ENCODE results near the gene LCNL1. TPM values are rescaled to one million over a fixed set of nuclear protein-coding genes. Genes with fewer than 3 reads are reported as not detected.

Gene LCNL1
- total and polyA plus RNA-seq, 4 donors = 0.01 to 0.08 TPM; not detected in 2

GRCh38 chr9:136940526-136941230 lies 42.1 kb upstream of the LCNL1 start:
- Histone ChIP-seq H3K36me3 (ENCODE audit: control insufficient read depth in 4 of 4, insufficient read depth in 3 of 4, low read depth in 1 of 4, low read length in 3 of 4) (peaks cover 0 to 14% (median 9%) of the 10 kb centered on the region in 4 donors), H3K27me3 (ENCODE audit: control insufficient read depth in 4 of 4, insufficient read depth in 4 of 4, low read length in 3 of 4) (no peaks in the 10 kb centered on the region), H3K4me1 (ENCODE audit: control insufficient read depth in 4 of 4, insufficient read depth in 4 of 4, low read length in 3 of 4) (peaks cover 21 to 61% (median 40%) of the 10 kb centered on the region in 4 donors), H3K4me3 (ENCODE audit: low read depth in 1 of 3, low read length in 3 of 3) (no peak overlapping the region), H3K9ac (ENCODE audit: low read depth in 1 of 2, low read length in 2 of 2) (no peak overlapping the region), H3K9me3 (ENCODE audit: control insufficient read depth in 4 of 4, low read length in 3 of 4) (no peaks in the 10 kb centered on the region), H3K27ac (ENCODE audit: low read depth in 1 of 2, low read length in 2 of 2) (peak overlapping the region; percentile 82 to 90)
- TF ChIP-seq FOXA2 (IDR thresholded peaks at IDR 0.05) (no peak), ZBTB33 (IDR thresholded peaks at IDR 0.05) (no peak), YY1 (IDR thresholded peaks at IDR 0.05) (no peak), EGR1 (IDR thresholded peaks at IDR 0.05; ENCODE audit: low read depth in 2 of 2) (no peak), ATF3 (IDR thresholded peaks at IDR 0.05) (no peak), SP1 (IDR thresholded peaks at IDR 0.05) (no peak), HNF4A (conservative IDR thresholded peaks at IDR 0.05) (no peak)
- TF ChIP-seq, protein P1, sequence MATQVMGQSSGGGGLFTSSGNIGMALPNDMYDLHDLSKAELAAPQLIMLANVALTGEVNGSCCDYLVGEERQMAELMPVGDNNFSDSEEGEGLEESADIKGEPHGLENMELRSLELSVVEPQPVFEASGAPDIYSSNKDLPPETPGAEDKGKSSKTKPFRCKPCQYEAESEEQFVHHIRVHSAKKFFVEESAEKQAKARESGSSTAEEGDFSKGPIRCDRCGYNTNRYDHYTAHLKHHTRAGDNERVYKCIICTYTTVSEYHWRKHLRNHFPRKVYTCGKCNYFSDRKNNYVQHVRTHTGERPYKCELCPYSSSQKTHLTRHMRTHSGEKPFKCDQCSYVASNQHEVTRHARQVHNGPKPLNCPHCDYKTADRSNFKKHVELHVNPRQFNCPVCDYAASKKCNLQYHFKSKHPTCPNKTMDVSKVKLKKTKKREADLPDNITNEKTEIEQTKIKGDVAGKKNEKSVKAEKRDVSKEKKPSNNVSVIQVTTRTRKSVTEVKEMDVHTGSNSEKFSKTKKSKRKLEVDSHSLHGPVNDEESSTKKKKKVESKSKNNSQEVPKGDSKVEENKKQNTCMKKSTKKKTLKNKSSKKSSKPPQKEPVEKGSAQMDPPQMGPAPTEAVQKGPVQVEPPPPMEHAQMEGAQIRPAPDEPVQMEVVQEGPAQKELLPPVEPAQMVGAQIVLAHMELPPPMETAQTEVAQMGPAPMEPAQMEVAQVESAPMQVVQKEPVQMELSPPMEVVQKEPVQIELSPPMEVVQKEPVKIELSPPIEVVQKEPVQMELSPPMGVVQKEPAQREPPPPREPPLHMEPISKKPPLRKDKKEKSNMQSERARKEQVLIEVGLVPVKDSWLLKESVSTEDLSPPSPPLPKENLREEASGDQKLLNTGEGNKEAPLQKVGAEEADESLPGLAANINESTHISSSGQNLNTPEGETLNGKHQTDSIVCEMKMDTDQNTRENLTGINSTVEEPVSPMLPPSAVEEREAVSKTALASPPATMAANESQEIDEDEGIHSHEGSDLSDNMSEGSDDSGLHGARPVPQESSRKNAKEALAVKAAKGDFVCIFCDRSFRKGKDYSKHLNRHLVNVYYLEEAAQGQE (IDR thresholded peaks at IDR 0.05) = no peak
- TF ChIP-seq, protein P2, sequence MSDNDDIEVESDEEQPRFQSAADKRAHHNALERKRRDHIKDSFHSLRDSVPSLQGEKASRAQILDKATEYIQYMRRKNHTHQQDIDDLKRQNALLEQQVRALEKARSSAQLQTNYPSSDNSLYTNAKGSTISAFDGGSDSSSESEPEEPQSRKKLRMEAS (IDR thresholded peaks at IDR 0.05) = no peak
- DNase-seq (ENCODE audit: low spot score) = no peak
- WGBS = 85% methylated on average over 42 of the region's 42 CpGs

GRCh38 chr9:136941231-136942111 lies 41.3 kb upstream of the LCNL1 start:
- no peak overlapping the region for H3K9ac ChIP-seq (ENCODE audit: low read depth in 1 of 2, low read length in 2 of 2)
- H3K36me3 ChIP-seq (ENCODE audit: control insufficient read depth in 4 of 4, insufficient read depth in 3 of 4, low read depth in 1 of 4, low read length in 3 of 4) = peaks cover 0 to 14% (median 9%) of the 10 kb centered on the region in 4 donors
- H3K27ac ChIP-seq (ENCODE audit: low read depth in 1 of 2, low read length in 2 of 2) = peak overlapping the region; percentile 82 to 90
- 94% methylated on average over 55 of the region's 55 CpGs for WGBS
- H3K9me3 ChIP-seq (ENCODE audit: control insufficient read depth in 4 of 4, low read length in 3 of 4) = no peaks in the 10 kb centered on the region
- H3K27me3 ChIP-seq (ENCODE audit: control insufficient read depth in 4 of 4, insufficient read depth in 4 of 4, low read length in 3 of 4) = no peaks in the 10 kb centered on the region
- no peak for TF ChIP-seq GABPA (IDR thresholded peaks at IDR 0.05 in 1 of 2, conservative IDR thresholded peaks at IDR 0.05 in 1 of 2)
- TF ChIP-seq CTCF (IDR thresholded peaks at IDR 0.05; ENCODE audit: low read depth, low read length, missing input control) = no peak
- TF ChIP-seq FOXA2 (IDR thresholded peaks at IDR 0.05) = no peak
- no peak for TF ChIP-seq TAF1 (conservative IDR thresholded peaks at IDR 0.05)
- no peak for TF ChIP-seq YY1 (IDR thresholded peaks at IDR 0.05)
- TF ChIP-seq JUND (IDR thresholded peaks at IDR 0.05) = no peak
- TF ChIP-seq FOXA1 (IDR thresholded peaks at IDR 0.05) = no peak
- TF ChIP-seq EGR1 (IDR thresholded peaks at IDR 0.05; ENCODE audit: low read depth in 2 of 2) = no peak
- TF ChIP-seq RAD21 (IDR thresholded peaks at IDR 0.05) = no peak
- no peak for TF ChIP-seq ZBTB33 (IDR thresholded peaks at IDR 0.05)
- no peak for TF ChIP-seq RXRA (IDR thresholded peaks at IDR 0.05)
- TF ChIP-seq, protein P2 (IDR thresholded peaks at IDR 0.05) = no peak
- TF ChIP-seq ATF3 (IDR thresholded peaks at IDR 0.05) = no peak
- no peak for TF ChIP-seq NR2F2 (IDR thresholded peaks at IDR 0.05)
- no peak for TF ChIP-seq HNF4G (IDR thresholded peaks at IDR 0.05)
- no peak for TF ChIP-seq SP1 (IDR thresholded peaks at IDR 0.05)
- no peak for DNase-seq (ENCODE audit: low spot score)
- peaks cover 21 to 68% (median 41%) of the 10 kb centered on the region in 4 donors for H3K4me1 ChIP-seq (ENCODE audit: control insufficient read depth in 4 of 4, insufficient read depth in 4 of 4, low read length in 3 of 4)
- H3K4me3 ChIP-seq (ENCODE audit: low read depth in 1 of 3, low read length in 3 of 3) = no peak overlapping the region
